ENCODE results near the gene SAP130.

The SAP130 gene

DNA sequence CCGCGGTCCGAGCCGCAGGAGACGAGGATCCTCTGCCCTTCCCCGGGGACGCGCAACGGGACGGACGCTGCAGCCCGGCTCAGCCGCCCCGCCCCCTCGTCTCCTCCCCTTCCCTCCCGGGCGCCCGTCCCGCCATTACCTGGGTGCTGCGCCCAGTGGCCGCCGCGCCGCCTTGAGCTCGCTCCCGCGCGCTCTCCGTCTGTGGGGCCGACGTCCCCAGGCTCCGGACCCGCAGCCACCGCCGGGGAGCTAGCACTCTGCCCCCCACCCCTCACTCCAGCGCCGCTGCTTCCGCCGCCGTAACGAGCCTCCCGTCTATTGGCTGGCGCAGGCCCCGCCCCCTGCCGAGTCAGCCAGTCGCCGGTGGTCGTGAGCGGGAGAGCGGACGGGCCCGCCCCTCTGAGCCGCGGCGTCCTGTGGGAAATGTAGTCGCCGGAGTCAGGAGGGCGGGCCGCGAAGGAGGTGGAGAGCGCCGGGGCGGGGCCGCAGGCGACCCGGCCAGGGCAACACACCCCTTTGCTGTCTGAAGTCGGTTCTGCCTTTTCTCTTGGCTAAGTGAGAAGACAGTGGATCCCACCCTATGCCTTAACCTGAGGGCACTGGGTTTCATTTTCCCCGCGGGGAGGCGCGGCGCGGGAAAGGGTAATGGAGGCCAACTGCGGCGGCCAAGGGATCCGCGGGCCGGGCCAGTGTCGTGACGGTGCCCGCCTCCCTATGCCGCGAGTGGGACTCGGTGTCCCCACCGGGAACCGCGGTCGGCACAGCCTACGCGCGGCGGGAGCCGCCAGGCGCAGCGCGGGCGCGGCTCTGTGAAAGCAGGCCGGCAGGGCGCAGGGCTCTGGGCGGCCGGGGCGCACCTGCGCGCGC lies at the start of gene SAP130:
TSS of gene SAP130 (minus strand) at position 259 of the 867 bp plus-strand sequence. CDS start 1,767 bp downstream, outside the sequence.
- DNase-seq (ENCODE audit: low read depth in 2 of 2) = peak; percentile 96 to 99

DNA sequence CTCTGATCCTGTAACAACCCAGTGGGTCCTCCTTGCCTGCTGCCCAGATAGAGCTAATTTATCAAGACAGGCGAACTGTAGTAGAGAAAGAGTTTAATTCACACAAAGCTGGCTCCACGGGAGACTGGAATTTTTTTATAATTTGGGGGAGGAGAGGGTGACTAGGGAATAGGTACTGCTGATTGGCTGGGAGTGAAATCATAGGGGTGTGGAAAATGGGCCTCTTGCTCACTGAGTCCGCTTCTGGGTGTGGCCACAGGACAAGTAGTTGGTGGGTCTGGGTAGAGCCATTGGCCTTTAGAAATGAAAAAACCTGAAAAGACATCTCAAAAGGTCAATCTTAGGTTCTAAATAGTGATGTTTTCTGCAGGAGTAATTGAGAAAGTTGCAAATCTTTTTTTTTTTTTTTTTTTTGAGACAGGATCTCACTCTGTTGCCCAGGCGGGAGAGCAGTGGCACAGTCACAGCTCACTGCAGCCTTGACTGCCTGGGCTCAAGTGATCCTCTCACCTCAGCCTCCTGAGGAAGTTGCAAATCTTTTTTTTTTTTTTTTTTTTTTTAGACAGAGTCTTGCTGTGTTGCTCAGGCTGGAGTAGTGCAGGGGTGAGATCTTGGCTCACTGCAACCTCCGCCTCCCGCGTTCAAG lies 48.7 kb upstream of the SAP130 start:
- DNase-seq (ENCODE audit: low read depth in 2 of 2) = no peak

DNA sequence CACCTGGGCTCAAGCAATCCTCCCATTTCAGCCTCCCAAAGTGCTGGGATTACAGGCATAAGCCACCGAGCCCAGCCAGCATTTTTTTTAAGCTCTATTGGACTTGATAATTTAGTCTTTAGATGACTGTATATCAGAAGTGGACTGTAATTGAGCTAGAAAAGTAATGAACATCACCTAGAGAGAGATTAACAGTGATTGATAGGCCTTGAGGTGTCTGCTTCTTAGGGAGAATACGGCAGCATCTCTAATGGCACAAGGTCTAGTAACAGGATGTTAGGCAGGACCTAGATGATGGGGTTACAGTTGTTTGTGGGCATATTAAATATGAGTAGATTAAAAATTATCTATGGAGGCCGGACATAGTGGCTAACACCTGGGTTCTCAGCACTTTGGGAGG lies 45.4 kb upstream of the SAP130 start:
- DNase-seq (ENCODE audit: low read depth in 2 of 2) = no peak

- DNase-seq (ENCODE audit: low read depth in 2 of 2) = no peak
Measured at GRCh38 chr2:128069769-128070168, 41.9 kb upstream of the SAP130 start.

DNA sequence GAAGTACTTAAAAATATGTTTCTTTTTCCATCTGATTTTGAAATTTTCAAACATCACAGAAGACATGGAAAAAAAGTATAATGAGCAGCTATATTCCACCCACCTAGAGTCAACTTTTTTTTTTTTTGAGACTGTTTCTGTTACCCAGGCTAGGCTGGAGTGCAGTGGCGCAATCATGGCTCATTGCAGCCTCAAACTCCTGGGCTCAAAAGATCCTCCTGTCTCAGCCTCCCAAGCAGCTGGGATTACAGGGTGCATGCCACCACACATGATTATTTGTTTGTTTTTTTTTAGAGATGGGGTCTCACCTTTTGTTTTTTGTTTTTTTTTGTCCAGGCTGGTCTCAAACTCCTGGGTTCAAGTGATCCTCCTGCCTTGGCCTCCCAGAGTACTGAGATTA lies 36.5 kb upstream of the SAP130 start:
- no peak for DNase-seq (ENCODE audit: low read depth in 2 of 2)

DNA sequence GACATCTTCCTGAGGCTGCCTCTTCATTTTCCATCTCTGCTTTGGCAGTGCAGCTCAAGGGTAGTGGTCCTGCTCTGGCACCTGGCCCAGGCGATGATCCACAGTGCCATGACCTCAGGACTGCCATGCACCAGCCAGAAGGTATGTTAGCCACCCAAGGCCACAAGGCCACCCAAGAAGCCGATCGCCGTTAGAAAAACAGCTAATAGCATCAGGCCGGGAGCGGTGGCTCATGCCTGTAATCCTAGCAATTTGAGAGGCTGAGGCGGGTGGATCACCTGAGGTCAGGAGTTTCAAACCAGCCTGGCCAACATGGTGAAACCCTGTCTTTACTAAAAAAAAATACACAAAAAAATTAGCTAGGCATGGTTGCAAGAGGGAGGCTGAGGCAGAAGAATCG lies 34.7 kb upstream of the SAP130 start:
- no peak for DNase-seq (ENCODE audit: low read depth in 2 of 2)

GRCh38 chr2:128058114-128058513 lies 30.3 kb upstream of the SAP130 start:
- no peak for DNase-seq (ENCODE audit: low read depth in 2 of 2)

DNA sequence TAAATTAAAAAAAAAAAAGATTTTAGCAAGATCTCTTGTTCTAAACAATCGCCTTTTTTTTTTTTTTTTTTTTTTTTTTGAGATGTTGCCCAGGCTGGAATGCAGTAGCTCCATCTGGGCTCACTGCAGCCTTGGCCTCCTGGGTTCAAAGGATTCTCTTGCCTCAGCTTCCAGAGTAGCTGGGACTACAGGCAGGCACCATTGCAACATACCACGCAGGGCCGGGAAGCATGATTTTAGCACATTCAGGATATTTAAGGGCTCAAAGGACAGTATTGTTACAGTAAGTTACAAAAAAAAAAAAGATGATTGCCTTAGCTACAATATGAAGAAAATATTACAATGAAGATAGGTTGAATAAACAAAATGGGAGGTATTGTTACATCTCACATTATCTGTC lies 29.5 kb upstream of the SAP130 start:
- no peak for DNase-seq (ENCODE audit: low read depth in 2 of 2)

- DNase-seq (ENCODE audit: low read depth in 2 of 2) = no peak
Measured at GRCh38 chr2:128054104-128054885, 26.4 kb upstream of the SAP130 start.

DNA sequence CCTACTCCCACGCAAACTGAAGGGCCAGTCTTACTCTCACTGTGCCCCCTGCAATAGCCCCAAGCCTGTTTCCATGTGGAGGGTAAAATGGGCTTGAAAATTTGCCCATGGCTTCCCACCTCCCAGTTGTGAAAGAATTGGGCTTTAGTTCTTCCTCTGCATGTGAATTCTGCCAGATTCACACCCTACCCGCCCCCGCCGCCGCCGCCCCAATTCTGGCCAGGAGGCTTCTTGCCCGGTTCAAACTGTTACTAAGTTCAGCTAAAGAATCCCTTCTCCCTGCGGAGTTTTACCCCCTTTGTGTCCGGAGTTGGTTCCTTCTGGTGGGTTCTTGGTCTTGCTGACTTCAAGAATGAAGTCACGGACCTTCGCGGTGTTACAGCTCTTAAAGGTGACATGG lies 25.5 kb upstream of the SAP130 start:
- no peak for DNase-seq (ENCODE audit: low read depth in 2 of 2)

DNA sequence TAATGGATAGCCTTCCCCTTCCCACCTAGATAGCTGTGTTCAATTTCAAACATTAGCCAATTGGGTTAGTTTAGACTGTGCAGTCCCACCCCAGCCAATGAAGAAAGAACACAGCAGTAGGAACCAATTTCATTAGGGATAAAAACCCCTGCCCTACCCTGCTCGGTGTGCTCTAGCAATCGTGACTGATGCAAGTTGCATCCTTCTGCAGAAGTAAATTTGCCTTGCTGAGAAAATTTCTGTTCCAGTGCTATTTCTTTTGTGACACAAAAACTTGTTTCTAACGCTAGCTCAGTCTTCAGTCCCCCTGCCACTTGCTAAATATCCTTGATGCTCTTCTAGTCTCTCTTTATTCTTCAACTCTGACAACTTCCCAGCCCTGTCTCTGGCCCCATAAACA lies 15.2 kb upstream of the SAP130 start:
- no peak for DNase-seq (ENCODE audit: low read depth in 2 of 2)

DNA sequence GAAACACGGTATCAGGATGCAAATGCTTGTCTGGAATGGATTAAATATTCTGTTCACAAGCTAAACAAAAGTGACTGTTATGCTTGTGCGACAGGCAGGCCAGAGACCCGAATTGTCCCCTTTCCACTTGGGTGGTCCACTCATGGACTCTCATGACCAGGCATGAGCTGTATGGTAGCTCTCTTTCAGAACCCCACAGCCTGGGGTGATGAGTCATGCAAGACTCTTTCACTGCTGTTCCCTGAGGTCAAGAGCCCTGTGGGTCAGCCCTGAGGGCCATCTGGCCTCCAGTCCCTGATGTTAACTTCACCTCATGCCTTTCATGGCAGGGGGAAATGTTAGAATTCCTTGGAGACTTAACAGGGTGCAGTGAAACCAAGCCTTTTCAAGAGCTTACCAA lies 13.7 kb upstream of the SAP130 start:
- DNase-seq (ENCODE audit: low read depth in 2 of 2) = no peak

- no peak for DNase-seq (ENCODE audit: low read depth in 2 of 2)
Measured at GRCh38 chr2:128040166-128040771, 12.4 kb upstream of the SAP130 start.

GRCh38 chr2:128039535-128039934 lies 11.7 kb upstream of the SAP130 start:
- DNase-seq (ENCODE audit: low read depth in 2 of 2) = no peak

GRCh38 chr2:128038411-128038810 lies 10.6 kb upstream of the SAP130 start:
- no peak for DNase-seq (ENCODE audit: low read depth in 2 of 2)

DNA sequence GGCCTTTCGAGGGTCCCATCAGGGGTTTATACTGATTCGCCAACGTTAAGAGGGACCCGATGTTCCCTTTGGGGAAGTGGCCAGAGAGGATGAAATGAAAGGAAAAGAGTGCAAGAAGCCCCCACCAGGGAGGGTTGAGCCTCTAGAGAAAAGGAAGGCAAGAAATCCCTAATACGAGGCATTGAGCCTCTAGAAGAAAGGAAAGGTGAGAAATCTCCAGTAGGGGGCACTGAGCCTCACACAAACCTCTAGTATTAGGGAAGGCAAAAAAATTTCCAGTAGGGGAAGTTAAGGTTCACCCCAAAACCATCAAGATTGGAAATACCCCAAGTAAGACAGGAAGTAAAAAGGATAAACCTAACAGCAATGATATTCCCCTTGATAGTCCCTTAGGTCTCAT lies 9.8 kb upstream of the SAP130 start:
- no peak for DNase-seq (ENCODE audit: low read depth in 2 of 2)

DNA sequence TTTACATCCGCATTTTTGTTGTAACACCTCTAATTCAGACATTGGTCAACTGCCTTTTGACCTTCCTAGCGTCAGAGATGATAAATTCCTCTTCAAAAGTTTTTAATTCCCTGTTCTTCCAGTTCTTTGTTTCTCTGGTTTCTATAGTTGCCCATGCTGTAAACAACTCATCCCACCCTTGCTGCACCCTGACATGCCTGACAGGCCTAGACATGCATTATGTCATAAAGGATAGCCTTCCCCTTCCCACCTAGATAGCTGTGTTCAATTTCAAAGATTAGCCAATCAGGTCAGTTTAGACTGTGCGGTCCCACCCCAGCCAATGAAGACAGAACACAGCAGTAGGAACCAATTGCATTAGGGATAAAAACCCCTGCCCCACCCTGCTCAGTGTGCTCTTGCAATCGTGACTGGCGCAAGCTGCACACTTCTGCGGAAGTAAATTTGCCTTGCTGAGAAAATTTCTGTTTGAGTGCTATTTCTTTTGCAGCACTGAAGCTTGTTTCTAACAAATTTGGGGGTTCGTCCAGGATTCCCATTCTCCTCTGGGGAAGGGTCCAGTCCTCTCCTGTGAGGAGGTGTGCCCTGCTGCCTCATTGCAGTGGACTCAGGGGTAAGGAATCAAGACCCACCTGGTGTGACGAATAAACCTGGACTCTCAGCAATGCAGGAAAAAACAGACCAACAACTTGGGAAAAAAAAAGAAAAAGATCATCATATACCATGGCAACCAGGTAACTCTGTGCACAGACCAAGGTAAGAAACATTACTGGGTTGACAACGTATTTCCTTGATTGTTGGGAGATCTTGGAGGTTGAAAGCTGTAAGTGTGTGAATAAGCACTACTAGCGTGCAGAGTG lies 9.1 kb upstream of the SAP130 start:
- DNase-seq (ENCODE audit: low read depth in 2 of 2) = no peak

GRCh38 chr2:128032092-128032491 lies 4.2 kb upstream of the SAP130 start:
- DNase-seq (ENCODE audit: low read depth in 2 of 2) = no peak

- no peak for DNase-seq (ENCODE audit: low read depth in 2 of 2)
Measured at GRCh38 chr2:128028668-128029054, 802 bp upstream of the SAP130 start.

DNA sequence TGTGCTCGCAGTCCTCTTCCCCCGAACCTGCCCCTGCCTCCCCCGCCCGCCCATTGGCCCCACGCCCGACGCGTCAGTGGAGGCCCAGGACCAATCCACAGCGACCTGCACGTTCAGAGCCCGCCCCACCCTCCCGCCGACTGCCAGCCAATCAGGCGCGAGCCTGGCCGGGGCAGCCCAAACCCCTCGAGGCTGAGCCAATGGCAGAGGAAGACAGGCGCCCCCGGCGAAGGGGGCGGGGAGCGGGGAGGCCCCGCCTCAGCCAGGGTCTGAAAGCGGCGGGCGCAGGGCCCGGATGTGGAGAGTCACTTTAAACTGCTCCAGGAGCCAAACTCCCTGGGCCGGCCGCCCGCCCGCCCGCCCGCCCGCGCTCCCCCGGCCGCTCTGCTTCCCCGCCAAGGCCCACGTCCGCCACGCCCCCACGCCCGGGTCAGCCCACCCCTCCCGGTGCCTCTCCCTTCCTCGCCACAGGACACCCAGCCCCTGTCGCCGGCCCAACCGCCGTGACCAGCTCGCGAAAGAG lies 520 bp downstream of the SAP130 start:
- DNase-seq (ENCODE audit: low read depth in 2 of 2) = peak; percentile 95 to 99

All from stimulated activated CD4-positive, alpha-beta T cell treated with anti-CD3 and anti-CD28 coated beads, Interleukin-4, amount 100 ng/mL, for 48 hours (primary cell).